PFSK-1 (cell line): ENCODE results near the gene KLHDC3.

Experiments
- FOXP2 ChIP-seq: optimal IDR thresholded peaks from 2 replicates; pipeline ENCODE3; 2011; ENCODE audit warnings: borderline replicate concordance, control low read depth, inconsistent platforms; ENCODE audit not compliant: insufficient read depth; ENCODE audit errors: extremely low read length, extremely low read depth
- POLR2AphosphoS5 ChIP-seq: IDR thresholded peaks from 2 replicates; pipeline ENCODE4 v1.6.1; 2012; ENCODE audit warnings: low read depth, mild to moderate bottlenecking, control low read depth, low read length, moderate library complexity
- SIN3A ChIP-seq: IDR thresholded peaks from 2 replicates; pipeline ENCODE4 v1.6.1; 2012; ENCODE audit warnings: mild to moderate bottlenecking, low read length, moderate library complexity, borderline replicate concordance; ENCODE audit not compliant: insufficient read depth
- TAF1 ChIP-seq: IDR thresholded peaks from 2 replicates; pipeline ENCODE4 v1.6.1; 2012; ENCODE audit warnings: low read length, control low read depth, borderline replicate concordance; ENCODE audit not compliant: insufficient read depth
- TF ChIP-seq, protein P1 (sequence below), 2 experiments: IDR thresholded peaks; 2 replicates each; pipeline versions ENCODE4 v1.6.1 to v1.8.0; 2011 to 2012; ENCODE audit warnings: low read depth in 2 of 2, low read length in 2 of 2, control low read depth in 1 of 2, inconsistent platforms in 1 of 2, mild to moderate bottlenecking in 1 of 2, moderate library complexity in 1 of 2; ENCODE audit not compliant: insufficient read depth in 1 of 2

The KLHDC3 gene

GRCh38 chr6:42968783-42969182, 45.3 kb upstream of the KLHDC3 start:
- TF ChIP-seq SIN3A (no peak), POLR2AphosphoS5 (no peak), TAF1 (no peak), FOXP2 (no peak)
- TF ChIP-seq, protein P1, sequence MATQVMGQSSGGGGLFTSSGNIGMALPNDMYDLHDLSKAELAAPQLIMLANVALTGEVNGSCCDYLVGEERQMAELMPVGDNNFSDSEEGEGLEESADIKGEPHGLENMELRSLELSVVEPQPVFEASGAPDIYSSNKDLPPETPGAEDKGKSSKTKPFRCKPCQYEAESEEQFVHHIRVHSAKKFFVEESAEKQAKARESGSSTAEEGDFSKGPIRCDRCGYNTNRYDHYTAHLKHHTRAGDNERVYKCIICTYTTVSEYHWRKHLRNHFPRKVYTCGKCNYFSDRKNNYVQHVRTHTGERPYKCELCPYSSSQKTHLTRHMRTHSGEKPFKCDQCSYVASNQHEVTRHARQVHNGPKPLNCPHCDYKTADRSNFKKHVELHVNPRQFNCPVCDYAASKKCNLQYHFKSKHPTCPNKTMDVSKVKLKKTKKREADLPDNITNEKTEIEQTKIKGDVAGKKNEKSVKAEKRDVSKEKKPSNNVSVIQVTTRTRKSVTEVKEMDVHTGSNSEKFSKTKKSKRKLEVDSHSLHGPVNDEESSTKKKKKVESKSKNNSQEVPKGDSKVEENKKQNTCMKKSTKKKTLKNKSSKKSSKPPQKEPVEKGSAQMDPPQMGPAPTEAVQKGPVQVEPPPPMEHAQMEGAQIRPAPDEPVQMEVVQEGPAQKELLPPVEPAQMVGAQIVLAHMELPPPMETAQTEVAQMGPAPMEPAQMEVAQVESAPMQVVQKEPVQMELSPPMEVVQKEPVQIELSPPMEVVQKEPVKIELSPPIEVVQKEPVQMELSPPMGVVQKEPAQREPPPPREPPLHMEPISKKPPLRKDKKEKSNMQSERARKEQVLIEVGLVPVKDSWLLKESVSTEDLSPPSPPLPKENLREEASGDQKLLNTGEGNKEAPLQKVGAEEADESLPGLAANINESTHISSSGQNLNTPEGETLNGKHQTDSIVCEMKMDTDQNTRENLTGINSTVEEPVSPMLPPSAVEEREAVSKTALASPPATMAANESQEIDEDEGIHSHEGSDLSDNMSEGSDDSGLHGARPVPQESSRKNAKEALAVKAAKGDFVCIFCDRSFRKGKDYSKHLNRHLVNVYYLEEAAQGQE (IDR thresholded peaks at IDR 0.05; ENCODE audit: insufficient read depth in 1 of 2, low read depth in 2 of 2, low read length in 2 of 2): no peak

GRCh38 chr6:42969431-42969830, 44.6 kb upstream of the KLHDC3 start:
- no peak for TF ChIP-seq SIN3A
- no peak for TF ChIP-seq FOXP2
- TF ChIP-seq, protein P1 (IDR thresholded peaks at IDR 0.05; ENCODE audit: insufficient read depth in 1 of 2, low read depth in 2 of 2, low read length in 2 of 2): no peak
- TF ChIP-seq POLR2AphosphoS5: no peak
- TF ChIP-seq TAF1: no peak

DNA sequence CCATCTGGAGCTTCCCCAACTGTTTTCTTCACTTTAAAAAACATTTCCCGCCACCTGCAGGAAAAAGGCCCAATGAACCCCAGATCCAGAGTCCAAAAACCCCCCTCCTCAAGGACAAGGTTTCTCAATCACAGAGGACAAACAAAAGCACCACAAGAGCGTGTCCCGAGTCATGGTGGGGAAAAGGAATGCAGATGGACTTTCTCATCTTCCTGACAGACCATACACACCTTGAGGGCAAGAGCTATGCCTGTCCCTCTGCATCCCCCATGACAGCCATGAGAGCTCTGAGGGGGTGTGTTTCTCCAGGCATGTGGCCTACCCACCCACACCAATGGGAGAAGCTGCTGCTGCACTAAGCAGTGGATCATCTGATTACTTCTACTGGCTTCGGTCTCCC, 44.1 kb upstream of the KLHDC3 start:
- TF ChIP-seq POLR2AphosphoS5 (no peak), SIN3A (no peak), FOXP2 (no peak), TAF1 (no peak)
- TF ChIP-seq, protein P1 (IDR thresholded peaks at IDR 0.05; ENCODE audit: insufficient read depth in 1 of 2, low read depth in 2 of 2, low read length in 2 of 2): no peak

GRCh38 chr6:42970871-42971612, 43.0 kb upstream of the KLHDC3 start:
- TF ChIP-seq FOXP2: no peak
- TF ChIP-seq SIN3A: no peak
- no peak for TF ChIP-seq TAF1
- TF ChIP-seq, protein P1 (IDR thresholded peaks at IDR 0.05; ENCODE audit: insufficient read depth in 1 of 2, low read depth in 2 of 2, low read length in 2 of 2): no peak
- no peak for TF ChIP-seq POLR2AphosphoS5
